GM19240 (cell line): ENCODE results near the gene PEX14.

ENCODE experiments used
- DNase-seq: peaks from one replicate; pipeline ENCODE4 v3.0.0; 2011; ENCODE audit warnings: low spot score; ENCODE audit not compliant: insufficient read length

PEX14 gene

GRCh38 chr1:10540277-10541005 lies 65.7 kb downstream of the PEX14 start:
- no peak for DNase-seq

GRCh38 chr1:10541286-10541685 lies 66.5 kb downstream of the PEX14 start:
- DNase-seq: no peak

GRCh38 chr1:10544239-10544638 lies 69.5 kb downstream of the PEX14 start:
- DNase-seq: no peak

GRCh38 chr1:10546896-10547295 lies 72.1 kb downstream of the PEX14 start:
- DNase-seq: no peak

GRCh38 chr1:10549904-10550664 lies 75.3 kb downstream of the PEX14 start:
- DNase-seq: no peak

- DNase-seq: no peak
Measured at GRCh38 chr1:10553118-10553517, 78.4 kb downstream of the PEX14 start.

GRCh38 chr1:10555635-10556429 lies 81.1 kb downstream of the PEX14 start:
- DNase-seq: no peak

- DNase-seq: no peak
Measured at GRCh38 chr1:10556430-10557005, 81.8 kb downstream of the PEX14 start.

- no peak for DNase-seq
Measured at GRCh38 chr1:10557714-10558113, 83.0 kb downstream of the PEX14 start.

- no peak for DNase-seq
Measured at GRCh38 chr1:10559386-10559785, 84.6 kb downstream of the PEX14 start.

- no peak for DNase-seq
Measured at GRCh38 chr1:10561497-10561896, 86.7 kb downstream of the PEX14 start.

- DNase-seq: no peak
Measured at GRCh38 chr1:10561955-10562354, 87.2 kb downstream of the PEX14 start.

GRCh38 chr1:10564063-10564462 lies 89.3 kb downstream of the PEX14 start:
- DNase-seq: no peak

- no peak for DNase-seq
Measured at GRCh38 chr1:10569531-10569930, 94.8 kb downstream of the PEX14 start.

- no peak for DNase-seq
Measured at GRCh38 chr1:10575616-10576015, 100.9 kb downstream of the PEX14 start.

- no peak for DNase-seq
Measured at GRCh38 chr1:10578070-10578469, 103.3 kb downstream of the PEX14 start.

GRCh38 chr1:10583641-10584040 lies 108.9 kb downstream of the PEX14 start:
- no peak for DNase-seq

- DNase-seq: no peak
Measured at GRCh38 chr1:10585242-10585641, 110.5 kb downstream of the PEX14 start.

- no peak for DNase-seq
Measured at GRCh38 chr1:10586125-10586524, 111.4 kb downstream of the PEX14 start.

- no peak for DNase-seq
Measured at GRCh38 chr1:10588640-10589039, 113.9 kb downstream of the PEX14 start.

- no peak for DNase-seq
Measured at GRCh38 chr1:10589074-10589473, 114.3 kb downstream of the PEX14 start.

- DNase-seq: no peak
Measured at GRCh38 chr1:10591010-10591409, 116.3 kb downstream of the PEX14 start.
